Lower leg skin (tissue), 4 donors: ENCODE measurements around the gene ATAD5. TPM values are rescaled to one million over a fixed set of nuclear protein-coding genes. Genes with fewer than 3 reads are reported as not detected.
"Not testable (repeated sequence)": the region's sequence is repeated elsewhere in the genome, so short reads cannot be mapped to it uniquely, and the experiment has no call there.

Experiments used
- DNase-seq, 2 donors: peaks; one replicate each; pipeline ENCODE4 v3.0.0-alpha.2; 2019; ENCODE audit warnings: low spot score in 2 of 2
- H3K4me3 ChIP-seq: fragments of 200-600 bp; sonication (generic); 2 replicates; pipeline ENCODE4 v1.5.1; 2017; ENCODE audit warnings: mild to moderate bottlenecking, low read depth; ENCODE audit not compliant: poor library complexity, severe bottlenecking
- POLR2A ChIP-seq, 2 donors: fragments of 450-650 bp; IDR thresholded peaks; one replicate each; pipeline ENCODE4 v1.6.1; 2016 to 2017; ENCODE audit warnings: antibody characterized with exemption in 2 of 2, mild to moderate bottlenecking in 1 of 2, moderate library complexity in 1 of 2
- WGBS, 2 donors: methylation state at CpG; one replicate each; pipeline ENCODE4 v1.1.5; 2018; 5-methylcytosine and 5-hydroxymethylcytosine counted together
- intact Hi-C: fragments of 100-400 bp; cut with DNase I; formaldehyde crosslinking; loops from one replicate; pipeline ENCODE4 v1.15.0; 2023; ENCODE audit warnings: low total_unique reads
- total RNA-seq, 4 donors: library from RNA; depleted of rRNA; stranded (reverse); fragments of >200 nt; gene quantifications; one replicate each; pipeline ENCODE4 v1.1.0, GENCODE V29; 2016
- TF ChIP-seq, protein P1 (sequence below), 3 donors: fragments of 450-650 bp; IDR thresholded peaks; one replicate each; pipeline ENCODE4 v1.5.1; 2016; ENCODE audit warnings: antibody characterized with exemption in 3 of 3, mild to moderate bottlenecking in 3 of 3, moderate library complexity in 2 of 3

The ATAD5 gene
- total RNA-seq, 4 donors from 2014 or later, result 0.93 to 1.5 (median 1.4) TPM

DNA sequence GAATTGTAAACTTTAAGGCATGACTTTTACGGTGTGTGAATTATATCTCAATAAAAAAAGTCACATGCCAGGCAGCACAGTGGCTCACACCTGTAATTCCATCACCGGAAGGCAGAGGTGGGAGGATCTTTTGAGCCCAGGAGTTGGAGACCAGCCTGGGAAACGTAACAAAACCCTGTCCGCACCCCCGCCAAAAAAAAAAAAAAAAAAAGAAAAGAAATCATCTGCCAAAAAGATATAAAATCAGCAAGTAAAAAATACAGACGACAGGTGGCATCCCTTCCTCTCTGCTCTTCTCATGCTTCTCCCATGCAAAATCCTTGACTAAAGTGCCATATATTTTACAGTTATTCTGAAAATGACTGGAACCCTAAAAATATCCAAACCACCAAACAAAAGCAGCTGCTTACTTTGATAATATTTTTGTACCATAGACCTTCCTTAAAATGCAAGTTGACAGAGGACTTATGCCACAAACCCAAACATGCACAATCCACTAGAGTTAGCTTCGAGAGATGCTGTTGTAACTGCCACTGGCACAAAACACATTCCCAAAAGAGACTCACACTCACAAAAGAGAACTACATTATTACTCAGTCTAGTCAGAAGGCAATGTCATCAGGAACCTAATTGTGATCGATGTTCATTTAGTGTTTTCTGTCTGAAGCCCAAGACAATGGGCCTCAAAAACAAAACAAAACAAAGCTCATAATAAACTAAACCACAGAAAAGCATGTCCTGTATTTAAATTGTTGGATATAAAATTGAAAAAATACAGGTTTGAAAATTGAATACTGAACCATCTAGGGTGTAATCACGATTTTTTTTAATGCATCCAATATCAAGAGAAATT, 9.7 kb upstream of the ATAD5 start:
- DNase-seq, result no peak

DNA sequence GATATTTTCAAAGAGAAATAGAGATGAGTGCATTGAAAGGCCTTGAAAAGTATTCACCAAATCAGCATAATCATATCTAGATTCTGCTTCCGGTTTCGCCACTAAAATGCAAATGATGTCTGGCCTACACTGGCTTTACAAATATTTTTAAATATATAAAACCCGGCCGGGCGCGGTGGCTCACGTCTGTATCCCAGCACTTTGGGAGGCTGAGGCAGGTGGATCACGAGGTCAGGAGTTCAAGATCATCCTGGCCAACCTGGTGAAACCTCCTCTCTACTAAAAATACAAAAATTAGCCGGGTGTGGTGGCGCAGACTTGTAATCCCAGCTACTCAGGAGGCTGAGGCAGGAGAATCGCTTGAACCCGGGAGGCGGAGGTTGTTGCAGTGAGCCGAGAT, 8.8 kb upstream of the ATAD5 start:
- WGBS, 2 donors, result 63 to 76% methylated on average over 14 of the region's 14 CpGs
- H3K4me3 ChIP-seq, DNase-seq, intact Hi-C loops: not testable (repeated sequence)

More for the DNA sequence above, 9.7 kb upstream of the ATAD5 start:
- no peak for TF ChIP-seq POLR2A (IDR thresholded peaks at IDR 0.05)
- TF ChIP-seq, protein P1, sequence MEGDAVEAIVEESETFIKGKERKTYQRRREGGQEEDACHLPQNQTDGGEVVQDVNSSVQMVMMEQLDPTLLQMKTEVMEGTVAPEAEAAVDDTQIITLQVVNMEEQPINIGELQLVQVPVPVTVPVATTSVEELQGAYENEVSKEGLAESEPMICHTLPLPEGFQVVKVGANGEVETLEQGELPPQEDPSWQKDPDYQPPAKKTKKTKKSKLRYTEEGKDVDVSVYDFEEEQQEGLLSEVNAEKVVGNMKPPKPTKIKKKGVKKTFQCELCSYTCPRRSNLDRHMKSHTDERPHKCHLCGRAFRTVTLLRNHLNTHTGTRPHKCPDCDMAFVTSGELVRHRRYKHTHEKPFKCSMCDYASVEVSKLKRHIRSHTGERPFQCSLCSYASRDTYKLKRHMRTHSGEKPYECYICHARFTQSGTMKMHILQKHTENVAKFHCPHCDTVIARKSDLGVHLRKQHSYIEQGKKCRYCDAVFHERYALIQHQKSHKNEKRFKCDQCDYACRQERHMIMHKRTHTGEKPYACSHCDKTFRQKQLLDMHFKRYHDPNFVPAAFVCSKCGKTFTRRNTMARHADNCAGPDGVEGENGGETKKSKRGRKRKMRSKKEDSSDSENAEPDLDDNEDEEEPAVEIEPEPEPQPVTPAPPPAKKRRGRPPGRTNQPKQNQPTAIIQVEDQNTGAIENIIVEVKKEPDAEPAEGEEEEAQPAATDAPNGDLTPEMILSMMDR (IDR thresholded peaks at IDR 0.05), result no peak
- WGBS, 2 donors, result 41 to 44% methylated on average over 9 of the region's 9 CpGs
- H3K4me3 ChIP-seq, result no peak overlapping the region
- intact Hi-C loops, result no loop called here

DNA sequence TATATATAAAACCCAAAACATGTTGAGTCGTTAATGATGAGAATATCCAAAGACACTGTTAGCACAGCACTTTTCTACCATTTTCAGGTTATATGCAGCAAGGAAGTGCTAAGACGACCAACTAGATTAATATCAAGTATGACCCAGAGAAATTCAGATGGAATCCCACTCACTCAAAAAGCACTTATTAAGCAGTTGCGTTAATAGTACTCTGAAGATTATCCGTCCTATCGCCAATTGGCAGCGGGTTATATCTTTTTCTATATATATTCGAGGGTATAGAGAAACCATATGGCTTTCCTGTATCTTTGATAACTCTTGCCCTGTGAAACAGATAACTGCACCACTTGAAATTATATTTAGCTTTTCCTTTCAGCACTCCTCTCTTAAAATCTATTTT, 8.3 kb upstream of the ATAD5 start:
- intact Hi-C loops, result no loop called here
- WGBS, 2 donors, result 45 to 52% methylated on average over 7 of the region's 7 CpGs
- H3K4me3 ChIP-seq, result no peak overlapping the region
- no peak for TF ChIP-seq POLR2A (IDR thresholded peaks at IDR 0.05)
- TF ChIP-seq, protein P1 (IDR thresholded peaks at IDR 0.05), result no peak
- DNase-seq, result no peak

DNA sequence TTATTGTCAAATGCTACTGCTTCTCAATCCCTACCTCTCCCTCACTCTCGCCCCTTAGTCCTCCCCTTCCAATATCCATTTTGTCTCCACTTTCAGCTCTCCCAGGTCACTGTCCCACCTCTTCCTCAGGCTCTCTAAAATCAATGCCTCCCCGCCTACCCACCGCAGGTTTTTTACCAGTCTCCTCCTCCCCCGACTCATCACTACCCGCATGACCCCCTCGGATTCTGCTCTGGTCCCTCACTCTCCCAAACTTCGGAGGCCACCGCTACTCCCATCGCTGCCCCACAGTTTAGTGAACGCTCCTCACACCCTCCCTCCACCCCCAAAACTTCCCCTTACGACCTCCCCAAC, 7.8 kb upstream of the ATAD5 start:
- H3K4me3 ChIP-seq, result peak overlapping the region; percentile 97
- no peak for TF ChIP-seq POLR2A (IDR thresholded peaks at IDR 0.05)
- TF ChIP-seq, protein P1 (IDR thresholded peaks at IDR 0.05), result no peak
- intact Hi-C loops, result no loop called here
- peak in 1 of 2 donors; percentile 27 for DNase-seq
- WGBS, 2 donors, result 2% methylated on average over 11 of the region's 11 CpGs

DNA sequence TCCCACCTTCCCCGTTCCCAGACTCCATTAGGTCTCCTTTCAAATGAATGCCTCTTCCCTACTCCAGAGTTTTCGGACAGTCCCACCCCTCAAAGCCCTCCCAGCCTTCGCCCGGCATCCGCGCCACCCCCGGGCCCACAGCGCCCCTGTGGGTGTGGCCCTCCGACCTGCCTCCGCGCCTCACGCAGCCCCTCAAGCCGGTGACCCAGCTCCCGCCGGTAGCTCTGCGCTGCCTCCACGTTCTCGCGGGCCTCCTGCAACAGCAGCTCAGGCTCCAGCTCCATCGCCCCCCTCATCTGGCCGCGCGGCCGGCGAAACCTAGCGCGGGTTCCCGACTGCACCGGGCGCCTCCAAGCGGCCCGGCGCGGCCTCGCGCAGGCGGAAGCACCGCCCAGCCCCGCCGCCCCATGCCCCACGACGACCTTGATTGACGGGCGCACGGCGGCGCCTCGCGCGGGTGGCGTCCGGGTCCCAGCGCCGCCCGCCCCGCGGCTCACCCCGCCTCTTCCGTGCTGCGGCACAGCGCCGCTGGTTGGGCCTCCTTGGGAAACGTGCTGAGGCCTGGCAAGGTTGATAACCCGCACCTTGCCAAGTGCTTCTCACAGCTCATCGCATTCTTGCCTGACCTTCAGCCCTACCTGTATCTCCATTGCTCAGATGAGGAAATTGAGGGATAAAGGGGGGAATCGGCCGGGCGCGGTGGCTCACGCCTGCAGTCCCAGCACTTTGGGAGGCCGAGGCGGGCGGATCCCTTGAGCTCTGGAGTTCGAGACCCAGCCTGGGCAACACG, 7.2 kb upstream of the ATAD5 start, which contains the start of gene CRLF3:
Gene CRLF3, minus strand, starts transcription at position 337 of the 790 bp plus-strand sequence. Its CDS starts 41 bp downstream, at position 296.
- 5 to 20% methylated on average over 25 to 43 of the region's 75 CpGs for WGBS, 2 donors
- peak; percentile 81 to 97 for DNase-seq
- TF ChIP-seq, protein P1 (IDR thresholded peaks at IDR 0.05), result no peak
- no peak for TF ChIP-seq POLR2A (IDR thresholded peaks at IDR 0.05)
- intact Hi-C loops, result no loop called here
- H3K4me3 ChIP-seq, result peak within 1 kb of the TSS; percentile 97

- DNase-seq, result no peak
- intact Hi-C loops, result no loop called here
- H3K4me3 ChIP-seq, result no peak overlapping the region
- 87% methylated on average over 6 of the region's 6 CpGs for WGBS, 2 donors
- no peak for TF ChIP-seq POLR2A (IDR thresholded peaks at IDR 0.05)
- TF ChIP-seq, protein P1 (IDR thresholded peaks at IDR 0.05), result no peak
Observed at GRCh38 chr17:30827082-30827481, 4.7 kb upstream of the ATAD5 start.
